CD14-positive monocyte (primary cell): ENCODE measurements around the gene CHD6. TPM values are rescaled to one million over a fixed set of nuclear protein-coding genes. Genes with fewer than 3 reads are reported as not detected.

ENCODE experiments used
- DNase-seq, 3 donors: peaks; one replicate each; pipeline ENCODE4 v3.0.0-alpha.2; 2011 to 2022
- H2AFZ ChIP-seq: 2 replicates; pipeline ENCODE4 v1.6.0; 2012; ENCODE audit warnings: mild to moderate bottlenecking, low read depth, low read length, inconsistent platforms; ENCODE audit not compliant: insufficient read depth, poor library complexity, severe bottlenecking
- H3K27ac ChIP-seq, 2 donors: 1 replicate in 1 of 2; 2 replicates in 1 of 2; pipeline ENCODE4 v1.5.1; 2012 to 2013; ENCODE audit warnings: low read length in 2 of 2, control low read depth in 1 of 2, inconsistent platforms in 1 of 2, low read depth in 1 of 2, mild to moderate bottlenecking in 1 of 2
- H3K27me3 ChIP-seq, 2 donors: one replicate each; pipeline versions ENCODE4 v1.6.0 to v1.6.1; 2011 to 2013; ENCODE audit warnings: low read length in 2 of 2; ENCODE audit not compliant: control insufficient read depth in 2 of 2, insufficient read depth in 2 of 2
- H3K36me3 ChIP-seq, 2 donors: replicated peaks in 1 of 2; 1 replicate in 1 of 2; 2 replicates in 1 of 2; pipeline versions ENCODE4 v1.5.1 to v1.6.1; 2012 to 2013; ENCODE audit warnings: low read length in 2 of 2, control low read depth in 1 of 2, inconsistent platforms in 1 of 2, mild to moderate bottlenecking in 1 of 2; ENCODE audit not compliant: insufficient read depth in 2 of 2, control insufficient read depth in 1 of 2
- H3K4me1 ChIP-seq, 2 donors: 1 replicate in 1 of 2; 2 replicates in 1 of 2; pipeline versions ENCODE4 v1.5.1 to v1.6.1; 2012 to 2013; ENCODE audit warnings: low read length in 2 of 2, control low read depth in 1 of 2, inconsistent platforms in 1 of 2, mild to moderate bottlenecking in 1 of 2, moderate library complexity in 1 of 2; ENCODE audit not compliant: insufficient read depth in 2 of 2, control insufficient read depth in 1 of 2
- H3K4me2 ChIP-seq: replicated peaks from 2 replicates; pipeline ENCODE3; 2012; ENCODE audit warnings: low read length, moderate library complexity, mild to moderate bottlenecking; ENCODE audit not compliant: poor library complexity, severe bottlenecking; ENCODE audit errors: extremely low read depth
- H3K4me3 ChIP-seq, 3 experiments: fragments of 200-600 bp in 1 of 3; sonication (generic) in 1 of 3; replicated peaks in 1 of 3; 1 replicate in 2 of 3; 2 replicates in 1 of 3; pipeline ENCODE4 v1.5.1; 2011 to 2013; ENCODE audit warnings: low read length in 3 of 3, mild to moderate bottlenecking in 3 of 3, control low read depth in 2 of 3, low read depth in 2 of 3, inconsistent platforms in 1 of 3, moderate library complexity in 1 of 3
- H3K79me2 ChIP-seq: 2 replicates; pipeline ENCODE4 v1.6.0; 2012; ENCODE audit warnings: mild to moderate bottlenecking, control low read depth, inconsistent platforms, low read length, moderate library complexity; ENCODE audit not compliant: insufficient read depth
- H3K9ac ChIP-seq: 2 replicates; pipeline ENCODE4 v1.6.0; 2017; ENCODE audit warnings: low read length, mild to moderate bottlenecking; ENCODE audit not compliant: insufficient read depth, poor library complexity, severe bottlenecking
- H3K9me3 ChIP-seq, 2 donors: replicated peaks in 1 of 2; 1 replicate in 1 of 2; 2 replicates in 1 of 2; pipeline versions ENCODE4 v1.5.1 to v1.6.1; 2012 to 2013; ENCODE audit warnings: low read length in 2 of 2, control low read depth in 1 of 2; ENCODE audit not compliant: control insufficient read depth in 1 of 2, insufficient read depth in 1 of 2
- H4K20me1 ChIP-seq: 2 replicates; pipeline ENCODE4 v1.6.0; 2012; ENCODE audit warnings: mild to moderate bottlenecking, low read length, control low read depth, moderate library complexity; ENCODE audit not compliant: insufficient read depth
- H3K27ac Mint-ChIP-seq, 7 donors: one replicate each; pipeline ENCODE4 v1.8.0; 2020; ENCODE audit warnings: mild to moderate bottlenecking in 7 of 7, mixed read lengths in 7 of 7, moderate library complexity in 6 of 7, inconsistent platforms in 2 of 7
- H3K27me3 Mint-ChIP-seq, 3 donors: one replicate each; pipeline ENCODE4 v1.8.0; 2021 to 2022; ENCODE audit warnings: low read depth in 3 of 3, mild to moderate bottlenecking in 3 of 3, mixed read lengths in 3 of 3, moderate library complexity in 3 of 3, inconsistent platforms in 1 of 3
- H3K36me3 Mint-ChIP-seq, 2 donors: one replicate each; pipeline ENCODE4 v1.8.0; 2020; ENCODE audit warnings: mixed read lengths in 2 of 2, inconsistent platforms in 1 of 2, mild to moderate bottlenecking in 1 of 2
- H3K4me1 Mint-ChIP-seq: one replicate; pipeline ENCODE4 v1.8.0; 2020; ENCODE audit warnings: mild to moderate bottlenecking, mixed read lengths
- H3K4me3 Mint-ChIP-seq, 2 donors: one replicate each; pipeline ENCODE4 v1.8.0; 2020; ENCODE audit warnings: mild to moderate bottlenecking in 2 of 2, mixed read lengths in 2 of 2, moderate library complexity in 1 of 2
- H3K9me3 Mint-ChIP-seq, 7 donors: one replicate each; pipeline ENCODE4 v1.8.0; 2020 to 2022; ENCODE audit warnings: mixed read lengths in 7 of 7, mild to moderate bottlenecking in 6 of 7, moderate library complexity in 6 of 7, inconsistent platforms in 2 of 7
- WGBS: methylation state at CpG from one replicate; pipeline ENCODE4 v1.1.5; 2013; ENCODE audit warnings: missing lambda C conversion rate; ENCODE audit not compliant: insufficient coverage; 5-methylcytosine and 5-hydroxymethylcytosine counted together
- intact Hi-C, 2 donors: fragments of 100-400 bp; cut with micrococcal nuclease; formaldehyde crosslinking; loops; one replicate each; pipeline versions ENCODE4 v1.15.0 to v1.15.1; 2023
- polyA plus RNA-seq, 3 donors: library from polyadenylated mRNA; depleted of rRNA in 1 of 3; unstranded in 2 of 3; stranded (reverse) in 1 of 3; fragments of 300-500 nt in 2 of 3; fragments of >200 nt in 1 of 3; fragmentation: Illumina TruSeq in 2 of 3; gene quantifications; 1 replicate in 2 of 3; 2 replicates in 1 of 3; pipeline ENCODE4 v1.2.3, GENCODE V29; 2012 to 2021
- TF ChIP-seq, protein P1 (sequence below): fragments of 200-600 bp; IDR thresholded peaks from one replicate; pipeline ENCODE4 v1.8.0; 2022; ENCODE audit warnings: antibody characterized with exemption, mild to moderate bottlenecking

The CHD6 gene
- polyA plus RNA-seq, 3 donors: 12.9 to 19.6 (median 13.0) TPM

- Histone ChIP-seq H3K4me2 (no peak overlapping the region), H3K4me3 (no peak overlapping the region), H4K20me1 (no peaks in the 10 kb centered on the region), H3K36me3 (no peaks in the 10 kb centered on the region), H3K4me1 (peaks cover 19 to 20% of the 10 kb centered on the region in 2 donors), H3K79me2 (no peaks in the 10 kb centered on the region), H3K27me3 (peaks cover 0 to 21% of the 10 kb centered on the region in 2 donors), H3K9me3 (peaks cover 7 to 14% of the 10 kb centered on the region in 2 donors), H3K9ac (no peak overlapping the region), H3K27ac (no peak overlapping the region), H2AFZ (no peak overlapping the region)
- no peak for DNase-seq
- H3K27me3 Mint-ChIP-seq: peaks cover 44 to 54% (median 49%) of the 10 kb centered on the region in 3 donors
- WGBS: 93% methylated on average over 3 of the region's 5 CpGs
- H3K36me3 Mint-ChIP-seq: no peaks in the 10 kb centered on the region
- intact Hi-C loops: no loop called here
- TF ChIP-seq, protein P1, sequence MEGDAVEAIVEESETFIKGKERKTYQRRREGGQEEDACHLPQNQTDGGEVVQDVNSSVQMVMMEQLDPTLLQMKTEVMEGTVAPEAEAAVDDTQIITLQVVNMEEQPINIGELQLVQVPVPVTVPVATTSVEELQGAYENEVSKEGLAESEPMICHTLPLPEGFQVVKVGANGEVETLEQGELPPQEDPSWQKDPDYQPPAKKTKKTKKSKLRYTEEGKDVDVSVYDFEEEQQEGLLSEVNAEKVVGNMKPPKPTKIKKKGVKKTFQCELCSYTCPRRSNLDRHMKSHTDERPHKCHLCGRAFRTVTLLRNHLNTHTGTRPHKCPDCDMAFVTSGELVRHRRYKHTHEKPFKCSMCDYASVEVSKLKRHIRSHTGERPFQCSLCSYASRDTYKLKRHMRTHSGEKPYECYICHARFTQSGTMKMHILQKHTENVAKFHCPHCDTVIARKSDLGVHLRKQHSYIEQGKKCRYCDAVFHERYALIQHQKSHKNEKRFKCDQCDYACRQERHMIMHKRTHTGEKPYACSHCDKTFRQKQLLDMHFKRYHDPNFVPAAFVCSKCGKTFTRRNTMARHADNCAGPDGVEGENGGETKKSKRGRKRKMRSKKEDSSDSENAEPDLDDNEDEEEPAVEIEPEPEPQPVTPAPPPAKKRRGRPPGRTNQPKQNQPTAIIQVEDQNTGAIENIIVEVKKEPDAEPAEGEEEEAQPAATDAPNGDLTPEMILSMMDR: no peak
- no peak overlapping the region for H3K27ac Mint-ChIP-seq
- H3K4me1 Mint-ChIP-seq: peaks cover 25% of the 10 kb centered on the region
- H3K9me3 Mint-ChIP-seq: peaks cover under 1 to 23% (median 14%) of the 10 kb centered on the region in 7 donors
- no peak overlapping the region for H3K4me3 Mint-ChIP-seq
Observed at GRCh38 chr20:41376349-41376748, 241.8 kb downstream of the CHD6 start.

- Histone ChIP-seq H3K36me3 (no peaks in the 10 kb centered on the region), H2AFZ (no peak overlapping the region), H3K9me3 (peaks cover 12 to 19% of the 10 kb centered on the region in 2 donors), H3K4me3 (no peak overlapping the region), H3K27me3 (peaks cover 0 to 21% of the 10 kb centered on the region in 2 donors), H3K9ac (no peak overlapping the region), H3K4me2 (no peak overlapping the region), H3K27ac (no peak overlapping the region), H3K4me1 (peaks cover 16 to 17% of the 10 kb centered on the region in 2 donors), H4K20me1 (no peaks in the 10 kb centered on the region), H3K79me2 (no peaks in the 10 kb centered on the region)
- H3K27ac Mint-ChIP-seq: no peak overlapping the region
- no peak overlapping the region for H3K4me3 Mint-ChIP-seq
- DNase-seq: no peak
- intact Hi-C loops: no loop called here
- WGBS: 72% methylated on average over 9 of the region's 9 CpGs
- peaks cover 22% of the 10 kb centered on the region for H3K4me1 Mint-ChIP-seq
- peaks cover 4 to 27% (median 19%) of the 10 kb centered on the region in 7 donors for H3K9me3 Mint-ChIP-seq
- peaks cover 44 to 58% (median 48%) of the 10 kb centered on the region in 3 donors for H3K27me3 Mint-ChIP-seq
- TF ChIP-seq, protein P1: no peak
- no peaks in the 10 kb centered on the region for H3K36me3 Mint-ChIP-seq
Observed at GRCh38 chr20:41375846-41376245, 242.3 kb downstream of the CHD6 start.
